ENCODE results near the gene VPS37C. TPM values are rescaled to one million over a fixed set of nuclear protein-coding genes. Genes with fewer than 3 reads are reported as not detected.
"Not testable (repeated sequence)": the region's sequence is repeated elsewhere in the genome, so short reads cannot be mapped to it uniquely, and the experiment has no call there.

Gene VPS37C
- 10 to 100 TPM; 28.9 to 56.9 (median 40.3) TPM for total RNA-seq

DNA sequence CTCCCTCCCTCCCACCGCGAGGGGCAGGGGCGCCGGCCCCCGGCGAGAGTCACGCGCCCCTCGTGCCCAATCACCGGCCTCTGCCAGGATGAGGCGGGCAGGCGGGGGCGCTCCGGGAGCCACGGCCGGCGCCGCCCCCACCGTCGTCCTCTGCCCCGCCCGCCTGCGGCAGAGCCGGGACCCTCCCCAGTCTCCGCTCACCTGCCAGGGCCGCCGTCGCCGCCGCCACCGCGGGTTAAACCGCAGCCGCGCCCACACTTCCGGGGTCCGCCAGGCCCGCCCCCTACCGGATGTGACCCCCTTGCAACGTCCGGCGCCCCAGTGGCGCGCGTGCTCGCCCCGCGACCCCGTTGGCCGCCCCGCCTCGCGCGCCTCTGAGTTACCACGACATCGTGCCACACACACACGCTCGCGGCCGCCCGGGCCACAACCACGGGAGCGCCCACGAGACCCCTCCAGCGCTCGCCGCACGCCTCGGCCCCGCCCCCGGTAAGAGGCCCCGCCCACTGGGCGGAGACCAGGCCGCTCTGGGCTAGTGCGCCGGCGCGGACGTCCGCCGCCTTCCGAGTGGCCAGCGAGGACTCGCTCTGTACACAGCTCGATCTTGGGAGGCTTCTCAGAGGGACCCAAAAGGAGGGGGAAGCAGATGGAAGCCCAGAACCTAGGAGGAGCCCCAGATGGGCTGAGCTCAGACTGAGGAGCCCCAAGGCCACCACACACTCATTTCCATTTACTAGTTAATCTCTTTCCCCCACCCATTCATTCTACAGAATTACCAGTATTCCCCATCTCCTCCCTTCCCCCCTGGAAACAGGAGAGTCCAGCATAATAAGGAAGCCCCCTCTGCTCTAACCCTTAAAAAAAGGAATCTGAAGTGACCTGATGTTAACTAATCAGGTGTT lies at the start of gene VPS37C:
Gene VPS37C (minus strand): TSS at position 237 of the 902 bp plus-strand sequence. CDS start 22,597 bp downstream, outside the sequence.
- Histone ChIP-seq H3K27me3 (no peaks in the 10 kb centered on the region), H3K9me3 (no peaks in the 10 kb centered on the region), H3K4me3 (peak within 1 kb of the TSS; percentile 62 to 98 (median 76)), H3K36me3 (no peaks in the 10 kb centered on the region), H3K4me1 (peaks cover 0 to 39% (median 0%) of the 10 kb centered on the region in 4 donors), H3K27ac (peak within 1 kb of the TSS; percentile 88 to 99 (median 92))
- DNase-seq = peak; percentile 93 to 95 (median 95)
- TF ChIP-seq CTCF (IDR thresholded peaks at IDR 0.05) = peak in 5 of 6 experiments; percentile 6 to 40 (median 36)
- peak; percentile 65 to 73 for TF ChIP-seq POLR2A (IDR thresholded peaks at IDR 0.05)

DNA sequence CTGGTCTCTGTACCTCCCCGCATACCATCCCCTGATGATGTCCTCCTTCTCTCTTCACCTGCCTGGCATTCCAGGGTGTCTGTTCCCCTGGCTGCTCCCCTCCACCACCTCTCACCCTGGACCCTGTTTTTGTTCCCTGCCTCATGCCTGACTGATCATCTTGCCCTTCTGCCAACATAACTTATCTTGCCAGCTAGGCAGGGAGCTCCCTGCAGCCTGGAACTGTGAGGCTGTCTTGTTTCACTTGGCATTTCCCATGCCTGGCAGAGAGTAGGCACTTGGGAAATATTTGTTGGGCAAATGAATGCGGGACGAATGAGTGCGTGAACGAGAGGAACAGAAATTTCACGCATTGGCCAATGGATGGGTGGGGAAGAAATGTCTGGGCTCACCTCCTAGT lies 49.4 kb upstream of the VPS37C start:
- not testable (repeated sequence) for H3K4me3 ChIP-seq, H3K4me1 ChIP-seq, H3K27ac ChIP-seq, H3K27me3 ChIP-seq, H3K9me3 ChIP-seq, H3K36me3 ChIP-seq, DNase-seq

GRCh38 chr11:61207636-61208310 lies 46.5 kb upstream of the VPS37C start:
- H3K27ac ChIP-seq, H3K4me1 ChIP-seq, H3K27me3 ChIP-seq, H3K36me3 ChIP-seq, DNase-seq, H3K4me3 ChIP-seq, H3K9me3 ChIP-seq: not testable (repeated sequence)

- H3K36me3 ChIP-seq, H3K9me3 ChIP-seq, H3K4me1 ChIP-seq, H3K27ac ChIP-seq, H3K4me3 ChIP-seq, DNase-seq, H3K27me3 ChIP-seq: not testable (repeated sequence)
Observed at GRCh38 chr11:61204502-61205059, 43.4 kb upstream of the VPS37C start.

DNA sequence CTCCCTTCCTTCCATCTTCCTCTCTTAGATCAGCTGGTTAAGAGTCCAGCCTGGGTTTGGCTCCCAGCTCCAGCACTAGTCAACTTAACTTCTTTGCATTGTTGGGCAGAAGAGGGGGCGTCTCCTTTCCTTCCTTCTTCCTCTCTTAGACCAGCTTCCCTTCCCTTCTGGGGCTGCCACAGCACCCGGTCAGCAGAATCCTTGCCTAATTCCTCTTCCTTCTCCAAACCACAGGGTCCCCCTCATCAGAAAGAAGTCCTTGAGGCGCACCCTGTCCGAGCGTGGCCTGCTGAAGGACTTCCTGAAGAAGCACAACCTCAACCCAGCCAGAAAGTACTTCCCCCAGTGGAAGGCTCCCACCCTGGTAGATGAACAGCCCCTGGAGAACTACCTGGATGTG lies 42.6 kb upstream of the VPS37C start:
- not testable (repeated sequence) for H3K4me3 ChIP-seq, H3K4me1 ChIP-seq, H3K9me3 ChIP-seq, H3K27me3 ChIP-seq, DNase-seq, H3K36me3 ChIP-seq, H3K27ac ChIP-seq

GRCh38 chr11:61202950-61203746 lies 41.9 kb upstream of the VPS37C start, which contains the start of gene PGA3:
Gene PGA3, plus strand, starts transcription at chr11:61203515. Its CDS starts 50 bp downstream, at chr11:61203565.
- not testable (repeated sequence) for H3K9me3 ChIP-seq, H3K4me1 ChIP-seq, H3K27ac ChIP-seq, H3K36me3 ChIP-seq, DNase-seq, H3K4me3 ChIP-seq, H3K27me3 ChIP-seq

- peaks cover 0 to 4% (median 0%) of the 10 kb centered on the region in 4 donors for H3K9me3 ChIP-seq
- no peak overlapping the region for H3K27ac ChIP-seq
- DNase-seq = no peak
- no peak overlapping the region for H3K4me3 ChIP-seq
- H3K36me3 ChIP-seq = no peaks in the 10 kb centered on the region
- no peaks in the 10 kb centered on the region for H3K4me1 ChIP-seq
- TF ChIP-seq POLR2A (IDR thresholded peaks at IDR 0.05) (no peak), CTCF (IDR thresholded peaks at IDR 0.05) (no peak)
- no peaks in the 10 kb centered on the region for H3K27me3 ChIP-seq
Observed at GRCh38 chr11:61201476-61201875, 40.2 kb upstream of the VPS37C start.
